ENCODE results near the gene TMPRSS6. TPM values are rescaled to one million over a fixed set of nuclear protein-coding genes. Genes with fewer than 3 reads are reported as not detected.
"Not testable (repeated sequence)": the region's sequence is repeated elsewhere in the genome, so short reads cannot be mapped to it uniquely, and the experiment has no call there.

Gene TMPRSS6
- total RNA-seq, 4 donors from 2014 or later: not detected

DNA sequence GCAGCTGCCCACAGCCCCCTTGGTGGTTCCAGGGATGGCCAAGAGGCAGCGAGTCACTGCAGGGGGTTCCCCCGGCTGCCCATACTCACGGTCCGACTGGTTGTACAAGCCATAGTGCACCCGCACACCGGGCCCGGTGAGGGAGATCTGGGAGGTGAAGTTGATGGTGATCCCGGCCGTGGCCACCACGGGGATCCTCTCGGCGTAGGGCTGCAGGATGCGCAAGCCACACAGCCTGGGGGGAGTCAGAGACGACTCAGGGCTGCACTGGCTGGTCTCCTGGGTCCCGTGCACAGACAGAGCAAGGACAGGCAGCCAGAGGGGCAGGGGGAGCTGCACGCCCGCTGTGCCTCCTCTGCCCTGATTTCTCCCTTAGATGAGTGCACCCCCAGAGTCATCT lies 34.5 kb downstream of the TMPRSS6 start:
- Histone ChIP-seq H3K4me3 (no peak overlapping the region), H3K4me1 (no peaks in the 10 kb centered on the region), H3K9me3 (no peaks in the 10 kb centered on the region), H3K27ac (no peak overlapping the region), H3K36me3 (no peaks in the 10 kb centered on the region), H3K27me3 (peaks cover 76% of the 10 kb centered on the region)
- ATAC-seq: no peak
- TF ChIP-seq POLR2AphosphoS5 (IDR thresholded peaks at IDR 0.05) (no peak), POLR2A (IDR thresholded peaks at IDR 0.05) (no peak), EP300 (IDR thresholded peaks at IDR 0.05) (no peak)
- TF ChIP-seq, protein P1, sequence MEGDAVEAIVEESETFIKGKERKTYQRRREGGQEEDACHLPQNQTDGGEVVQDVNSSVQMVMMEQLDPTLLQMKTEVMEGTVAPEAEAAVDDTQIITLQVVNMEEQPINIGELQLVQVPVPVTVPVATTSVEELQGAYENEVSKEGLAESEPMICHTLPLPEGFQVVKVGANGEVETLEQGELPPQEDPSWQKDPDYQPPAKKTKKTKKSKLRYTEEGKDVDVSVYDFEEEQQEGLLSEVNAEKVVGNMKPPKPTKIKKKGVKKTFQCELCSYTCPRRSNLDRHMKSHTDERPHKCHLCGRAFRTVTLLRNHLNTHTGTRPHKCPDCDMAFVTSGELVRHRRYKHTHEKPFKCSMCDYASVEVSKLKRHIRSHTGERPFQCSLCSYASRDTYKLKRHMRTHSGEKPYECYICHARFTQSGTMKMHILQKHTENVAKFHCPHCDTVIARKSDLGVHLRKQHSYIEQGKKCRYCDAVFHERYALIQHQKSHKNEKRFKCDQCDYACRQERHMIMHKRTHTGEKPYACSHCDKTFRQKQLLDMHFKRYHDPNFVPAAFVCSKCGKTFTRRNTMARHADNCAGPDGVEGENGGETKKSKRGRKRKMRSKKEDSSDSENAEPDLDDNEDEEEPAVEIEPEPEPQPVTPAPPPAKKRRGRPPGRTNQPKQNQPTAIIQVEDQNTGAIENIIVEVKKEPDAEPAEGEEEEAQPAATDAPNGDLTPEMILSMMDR (IDR thresholded peaks at IDR 0.05): no peak
- no CpG with 5 or more reads among the region's 17 CpGs for WGBS, 2 donors (ENCODE audit: low coverage in 1 of 2)

DNA sequence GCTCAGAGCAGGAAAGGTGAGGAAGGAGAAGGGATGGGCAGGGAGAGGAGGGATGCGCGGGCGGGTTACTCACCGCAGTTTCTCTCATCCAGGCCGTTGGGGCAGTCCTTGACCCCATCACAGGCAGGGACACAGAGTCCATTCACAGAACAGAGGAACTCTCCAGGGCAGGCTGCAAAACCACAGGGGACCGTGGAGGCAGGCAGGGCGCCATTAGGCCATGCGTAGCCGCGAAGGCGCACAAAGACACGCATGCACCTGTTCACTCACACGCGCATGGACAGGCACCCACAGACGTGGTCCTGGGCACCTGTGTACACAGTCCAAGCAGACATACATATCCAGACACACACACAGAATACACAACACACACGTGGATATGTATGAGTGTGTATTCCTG lies 35.0 kb downstream of the TMPRSS6 start:
- Histone ChIP-seq H3K9me3 (no peaks in the 10 kb centered on the region), H3K36me3 (no peaks in the 10 kb centered on the region), H3K27me3 (peaks cover 76% of the 10 kb centered on the region), H3K27ac (no peak overlapping the region), H3K4me1 (no peaks in the 10 kb centered on the region), H3K4me3 (no peak overlapping the region)
- TF ChIP-seq EP300 (IDR thresholded peaks at IDR 0.05): no peak
- TF ChIP-seq, protein P1 (IDR thresholded peaks at IDR 0.05): no peak
- TF ChIP-seq POLR2AphosphoS5 (IDR thresholded peaks at IDR 0.05): no peak
- TF ChIP-seq POLR2A (IDR thresholded peaks at IDR 0.05): no peak
- WGBS, 2 donors (ENCODE audit: low coverage in 1 of 2): 45 to 80% methylated on average over 2 of the region's 16 CpGs
- ATAC-seq: no peak

DNA sequence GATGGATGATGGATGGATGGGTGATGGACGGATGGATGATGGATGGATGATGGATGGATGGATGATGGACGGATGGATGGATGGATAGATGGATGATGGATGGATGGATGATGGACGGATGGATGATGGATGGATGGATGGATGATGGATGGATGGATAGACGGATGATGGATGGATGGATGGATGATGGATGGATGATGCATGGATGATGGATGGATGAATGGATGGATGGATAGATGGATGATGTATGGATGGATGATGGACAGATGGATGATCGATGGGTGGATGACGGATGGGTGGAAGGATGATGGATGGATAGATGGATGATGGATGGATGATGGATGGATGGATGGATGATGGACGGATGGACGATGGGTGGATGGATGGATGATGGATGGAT lies 36.8 kb downstream of the TMPRSS6 start:
- no peak for ATAC-seq
- peaks cover 81% of the 10 kb centered on the region for H3K27me3 ChIP-seq
- WGBS, 2 donors (ENCODE audit: low coverage in 1 of 2): 83 to 87% methylated on average over 8 of the region's 8 CpGs

DNA sequence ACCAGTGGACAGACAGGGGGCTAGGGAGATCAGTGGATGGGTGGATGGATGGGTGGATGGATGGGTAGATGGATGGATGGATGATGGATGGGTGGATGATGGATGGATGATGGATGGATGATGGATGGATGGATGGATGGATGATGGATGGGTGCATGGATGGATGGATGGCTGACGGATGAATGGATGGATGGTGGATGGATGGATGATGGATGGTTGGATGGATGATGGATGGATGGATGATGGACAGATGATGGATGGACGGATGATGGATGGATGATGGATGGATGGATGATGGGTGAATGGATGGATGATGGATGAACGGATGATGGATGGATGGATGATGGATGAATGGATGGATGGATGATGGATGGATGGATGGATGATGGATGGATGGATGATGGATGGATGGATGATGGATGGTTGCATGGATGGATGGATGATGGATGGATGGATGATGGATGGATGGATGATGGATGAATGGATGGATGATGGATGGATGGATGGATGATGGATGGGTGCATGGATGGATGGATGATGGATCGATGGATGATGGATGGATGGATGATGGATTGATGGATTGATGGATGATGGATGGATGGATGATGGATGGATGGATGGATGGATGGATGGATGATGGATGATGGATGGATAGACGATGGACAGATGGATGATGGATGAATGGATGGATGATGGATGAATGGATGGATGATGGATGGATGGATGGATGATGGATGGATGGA lies 37.5 kb downstream of the TMPRSS6 start:
- not testable (repeated sequence) for H3K4me3 ChIP-seq, H3K36me3 ChIP-seq, ATAC-seq, H3K9me3 ChIP-seq, H3K27ac ChIP-seq, H3K4me1 ChIP-seq
- H3K27me3 ChIP-seq: peaks cover 83% of the 10 kb centered on the region
- 91 to 100% methylated on average over 3 to 5 of the region's 5 CpGs for WGBS, 2 donors (ENCODE audit: low coverage in 1 of 2)

More for the DNA sequence above, 36.8 kb downstream of the TMPRSS6 start:
- no peaks in the 10 kb centered on the region for H3K36me3 ChIP-seq
- H3K9me3 ChIP-seq: no peaks in the 10 kb centered on the region
- H3K4me3 ChIP-seq: no peak overlapping the region
- no peaks in the 10 kb centered on the region for H3K4me1 ChIP-seq
- TF ChIP-seq POLR2AphosphoS5 (IDR thresholded peaks at IDR 0.05) (peak; percentile 38), EP300 (IDR thresholded peaks at IDR 0.05) (no peak)
- H3K27ac ChIP-seq: no peak overlapping the region

DNA sequence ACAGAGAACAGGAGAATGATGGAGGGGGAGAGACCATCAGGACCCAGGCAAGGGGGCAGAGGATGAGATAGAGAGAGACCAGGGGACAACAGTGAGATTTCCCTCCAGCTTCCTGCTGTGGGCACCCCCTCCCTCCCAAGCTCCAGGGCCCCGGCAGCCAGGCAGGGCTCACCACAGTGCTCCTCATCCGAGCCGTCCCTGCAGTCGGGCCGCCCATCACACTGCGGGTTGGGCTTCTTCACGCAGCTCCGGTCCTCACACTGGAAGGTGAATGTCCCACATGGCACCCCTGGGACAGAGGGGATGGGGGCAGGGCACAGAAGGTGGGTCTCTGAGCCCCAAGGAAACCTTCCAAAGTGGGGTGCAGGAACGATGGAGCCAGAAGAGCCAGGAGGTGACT lies 38.8 kb downstream of the TMPRSS6 start:
- Histone ChIP-seq H3K4me3 (no peak overlapping the region), H3K36me3 (no peaks in the 10 kb centered on the region), H3K27ac (no peak overlapping the region), H3K27me3 (peaks cover 90% of the 10 kb centered on the region), H3K9me3 (no peaks in the 10 kb centered on the region), H3K4me1 (no peaks in the 10 kb centered on the region)
- TF ChIP-seq, protein P1 (IDR thresholded peaks at IDR 0.05): no peak
- TF ChIP-seq POLR2A (IDR thresholded peaks at IDR 0.05) (no peak), POLR2AphosphoS5 (IDR thresholded peaks at IDR 0.05) (no peak), EP300 (IDR thresholded peaks at IDR 0.05) (no peak)
- WGBS, 2 donors (ENCODE audit: low coverage in 1 of 2): no CpG with 5 or more reads among the region's 9 CpGs
- ATAC-seq: no peak

DNA sequence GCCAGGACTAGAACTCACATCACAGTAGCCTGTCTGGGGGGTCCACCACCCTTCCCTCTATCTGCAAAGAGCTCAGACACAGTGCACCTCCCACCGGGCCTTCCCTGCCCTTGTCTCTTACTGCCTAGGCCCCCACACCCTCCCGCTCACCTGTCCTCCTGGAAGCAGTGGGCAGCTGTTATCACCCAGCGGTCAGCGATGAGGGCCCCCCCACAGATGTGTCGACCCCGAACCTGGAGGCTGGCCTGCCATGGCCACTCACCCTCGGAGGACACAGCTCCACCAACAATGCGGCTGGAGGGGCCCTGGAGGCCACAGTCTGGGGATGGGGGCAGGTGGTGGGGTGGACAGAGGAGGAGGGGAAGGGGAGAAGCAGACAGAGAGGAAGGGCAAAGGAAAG lies 39.2 kb downstream of the TMPRSS6 start:
- TF ChIP-seq, protein P1 (IDR thresholded peaks at IDR 0.05): no peak
- ATAC-seq: no peak
- WGBS, 2 donors (ENCODE audit: low coverage in 1 of 2): 63% methylated on average over 1 of the region's 8 CpGs; no CpG with 5 or more reads in 1 of the 2 donors

More for the DNA sequence above, 39.2 kb downstream of the TMPRSS6 start:
- Histone ChIP-seq H3K27ac (no peak overlapping the region), H3K36me3 (no peaks in the 10 kb centered on the region), H3K4me3 (no peak overlapping the region), H3K9me3 (no peaks in the 10 kb centered on the region), H3K4me1 (no peaks in the 10 kb centered on the region), H3K27me3 (peaks cover 89% of the 10 kb centered on the region)
